Measurements from ENCODE around the gene SAA4. TPM values are rescaled to one million over a fixed set of nuclear protein-coding genes. Genes with fewer than 3 reads are reported as not detected.
"Not testable (repeated sequence)": the region's sequence is repeated elsewhere in the genome, so short reads cannot be mapped to it uniquely, and the experiment has no call there.

SAA4 gene
- not detected for polyA plus RNA-seq (ENCODE audit: insufficient read length in 12 of 12)
- long read RNA-seq, donor 1, partial matches to known transcripts: 0 of 1 reads
- long read RNA-seq, donor 1, other reads (novel, unspliced or antisense): 0 of 1 reads
- long read RNA-seq, donor 2: 0 reads
- long read RNA-seq, donor 3: 0 reads
- long read RNA-seq, donor 4: 0 reads
- long read RNA-seq, donor 5: 0 reads
- long read RNA-seq, donor 6: 0 reads
- long read RNA-seq, donor 7: 0 reads
- long read RNA-seq, donor 8: 0 reads
- long read RNA-seq, donor 9: 0 reads
- long read RNA-seq, donor 10: 0 reads
- long read RNA-seq, donor 11: 0 reads

- no peak for DNase-seq
These were observed at the start of gene SAA4 for GRCh38 chr11:18236664-18237356. SAA4 (minus strand) TSS chr11:18236802; CDS start chr11:18235926, 876 bp downstream.

- no peak for DNase-seq
These were observed 49.2 kb upstream of the SAA4 start for GRCh38 chr11:18285841-18286240.

- no peak for DNase-seq
These were observed 46.0 kb upstream of the SAA4 start for GRCh38 chr11:18282626-18283025.

- no peak for DNase-seq
These were observed 43.9 kb upstream of the SAA4 start for GRCh38 chr11:18280438-18281045.

- DNase-seq: peak; percentile 11
These were observed 41.1 kb upstream of the SAA4 start for GRCh38 chr11:18277565-18278271.

GRCh38 chr11:18271206-18271605, 34.6 kb upstream of the SAA4 start:
- DNase-seq: no peak

GRCh38 chr11:18270102-18270501, 33.5 kb upstream of the SAA4 start:
- no peak for DNase-seq

- not testable (repeated sequence) for DNase-seq
These were observed 32.6 kb upstream of the SAA4 start for GRCh38 chr11:18269252-18269651.

GRCh38 chr11:18267335-18268133, 30.9 kb upstream of the SAA4 start:
- not testable (repeated sequence) for DNase-seq

- DNase-seq: no peak
These were observed 29.3 kb upstream of the SAA4 start, which contains the start of gene SAA1 for GRCh38 chr11:18265949-18266348. SAA1 (plus strand) TSS chr11:18266264; CDS start chr11:18266888, 624 bp downstream.

GRCh38 chr11:18264677-18265555, 28.3 kb upstream of the SAA4 start:
- no peak for DNase-seq

- DNase-seq: no peak
These were observed 27.4 kb upstream of the SAA4 start for GRCh38 chr11:18264035-18264434.

- not testable (repeated sequence) for DNase-seq
These were observed 26.2 kb upstream of the SAA4 start for GRCh38 chr11:18262681-18263350.

GRCh38 chr11:18261721-18262120, 25.1 kb upstream of the SAA4 start:
- DNase-seq: no peak

- DNase-seq: no peak
These were observed 22.7 kb upstream of the SAA4 start for GRCh38 chr11:18259259-18259658.

- DNase-seq: no peak
These were observed 18.3 kb upstream of the SAA4 start for GRCh38 chr11:18254781-18255361.

GRCh38 chr11:18253778-18254338, 17.3 kb upstream of the SAA4 start:
- DNase-seq: no peak

GRCh38 chr11:18253233-18253632, 16.6 kb upstream of the SAA4 start:
- no peak for DNase-seq

GRCh38 chr11:18248561-18248960, 12.0 kb upstream of the SAA4 start, which contains the start of gene SAA2:
SAA2 (minus strand) TSS chr11:18248668; CDS start chr11:18248011, 657 bp downstream.
- no peak for DNase-seq

Data from muscle of arm (tissue), 14 donors.